Measurements from ENCODE around the gene GALK2. TPM values are rescaled to one million over a fixed set of nuclear protein-coding genes. Genes with fewer than 3 reads are reported as not detected.

Gene GALK2
- total and polyA plus RNA-seq, 2 of the 8 experiments (the other 6 are each of a cell fraction or from before 2014, with no cell fraction given): 8.7 to 16.1 TPM

GRCh38 chr15:49178497-49178896, 8.4 kb downstream of the GALK2 start:
- Histone ChIP-seq H4K8ac (ENCODE audit: extremely low read depth, insufficient read depth, low read length) (no peak overlapping the region), H3K14ac (ENCODE audit: insufficient read length) (no peak overlapping the region), H3K56ac (replicated peaks; ENCODE audit: insufficient read length, low read depth, low read length) (no peak overlapping the region), H3K79me1 (ENCODE audit: low read depth, low read length) (peaks cover 3% of the 10 kb centered on the region; the same call in 1 of the 2 replicates), H4K5ac (ENCODE audit: insufficient read length, low read depth, low read length) (no peak overlapping the region), H2BK20ac (ENCODE audit: low read length) (no peak overlapping the region), H3K4ac (replicated peaks; ENCODE audit: insufficient read length, low read depth, low read length) (no peak overlapping the region), H3K36me3 (ENCODE audit: control insufficient read depth in 2 of 4, insufficient read depth in 4 of 4, low read length in 3 of 4) (no peaks in the 10 kb centered on the region; a peak in 1 of 8 replicates), H3K79me2 (ENCODE audit: control insufficient read depth in 1 of 2, insufficient read depth in 2 of 2, low read length in 2 of 2) (0 out of 4 replicates have a peak, but pooled peaks cover 0 to 5% of the 10 kb centered on the region in 2 experiments), H3K23me2 (ENCODE audit: low read depth, low read length) (no peaks in the 10 kb centered on the region), H3K18ac (ENCODE audit: extremely low read depth, low read length) (no peak overlapping the region), H3K27ac (ENCODE audit: low read depth, low read length) (no peak overlapping the region), H2BK15ac (ENCODE audit: low read length) (no peak overlapping the region), H3K9ac (replicated peaks in 1 of 4; ENCODE audit: extremely low read depth in 1 of 4, low read depth in 3 of 4, low read length in 3 of 4) (peak overlapping the region in 1 of 4 experiments; percentile 34; a peak in 1 of 7 replicates), H3K23ac (ENCODE audit: insufficient read length) (no peak overlapping the region), H3K4me2 (ENCODE audit: insufficient read depth in 1 of 2, low read depth in 2 of 2, low read length in 2 of 2) (no peak overlapping the region), H2AFZ (ENCODE audit: low read length) (no peak overlapping the region), H3K4me3 (ENCODE audit: extremely low read depth in 1 of 4, insufficient read depth in 2 of 4, low read depth in 3 of 4, low read length in 4 of 4) (no peak overlapping the region), H2BK5ac (ENCODE audit: low read depth, low read length) (no peak overlapping the region), H3K27me3 (replicated peaks in 1 of 4; ENCODE audit: control insufficient read depth in 3 of 4, extremely low read depth in 1 of 4, insufficient read depth in 3 of 4, low read length in 3 of 4) (no peaks in the 10 kb centered on the region; a peak in 1 of 7 replicates), H2BK120ac (replicated peaks; ENCODE audit: low read depth, low read length) (no peak overlapping the region), H2AK5ac (ENCODE audit: low read depth, low read length) (no peak overlapping the region), H3K4me1 (replicated peaks in 1 of 4; ENCODE audit: control insufficient read depth in 3 of 4, insufficient read depth in 4 of 4, low read length in 3 of 4) (peaks cover 0 to 4% (median 0%) of the 10 kb centered on the region in 4 experiments; a peak in 2 of 7 replicates), H3K9me3 (ENCODE audit: insufficient read depth in 2 of 2, low read depth in 1 of 2, low read length in 1 of 2) (peaks cover 3 to 4% of the 10 kb centered on the region in 2 experiments; a peak in 1 of 4 replicates), H2BK12ac (ENCODE audit: low read depth, low read length) (no peak overlapping the region), H4K20me1 (replicated peaks in 1 of 2; ENCODE audit: control insufficient read depth in 1 of 2, insufficient read depth in 2 of 2, low read length in 2 of 2) (no peaks in the 10 kb centered on the region), H4K91ac (replicated peaks; ENCODE audit: insufficient read length, low read length) (no peak overlapping the region)
- WGBS, 2 experiments (ENCODE audit: extremely low coverage in 1 of 2, insufficient coverage in 1 of 2, insufficient read length in 1 of 2, insufficient replicate concordance in 2 of 2, low coverage in 1 of 2, low lambda C conversion rate in 2 of 2, missing lambda C conversion rate in 1 of 2): 94% methylated on average over 7 of the region's 7 CpGs; no CpG with 5 or more reads in 1 of the 2 experiments
- CTCF ChIA-PET (ENCODE audit: partially characterized antibody): interaction anchor here (1.1 kb wide), 1 partner anchor 244 kb away, joined by 3 read pairs; the partner anchor contains the start of gene FGF7
- no peak for FAIRE-seq
- DNase-seq (ENCODE audit: low read depth in 1 of 2, low spot score in 2 of 2): no peak
- POLR2A ChIA-PET (ENCODE audit: partially characterized antibody): interaction anchor here (2.4 kb wide), 1 partner anchor 8 kb away, joined by 11 read pairs; the partner anchor contains the start of gene GALK2
- no peak for TF ChIP-seq SAP30 (IDR thresholded peaks at IDR 0.05; ENCODE audit: insufficient read depth, insufficient replicate concordance, low read length)
- no peak for TF ChIP-seq SIN3A (conservative IDR thresholded peaks at IDR 0.05 in 1 of 2, IDR thresholded peaks at IDR 0.05 in 1 of 2; ENCODE audit: low read depth in 1 of 2, low read length in 2 of 2)
- TF ChIP-seq POLR2A (IDR thresholded peaks at IDR 0.05; ENCODE audit: control extremely low read depth in 1 of 2, low read depth in 2 of 2, low read length in 2 of 2): no peak
- TF ChIP-seq BRCA1 (IDR thresholded peaks at IDR 0.05; ENCODE audit: low read depth, low read length): no peak
- no peak for TF ChIP-seq TBP (IDR thresholded peaks at IDR 0.05; ENCODE audit: low read depth, low read length)
- no peak for TF ChIP-seq TAF1 (IDR thresholded peaks at IDR 0.05; ENCODE audit: low read depth, low read length)
- no peak for TF ChIP-seq KDM4A (IDR thresholded peaks at IDR 0.05; ENCODE audit: low read depth, low read length, severe bottlenecking)
- TF ChIP-seq YY1 (IDR thresholded peaks at IDR 0.05; ENCODE audit: low read depth, low read length): no peak
- no peak for TF ChIP-seq ATF2 (IDR thresholded peaks at IDR 0.05; ENCODE audit: low read length)
- TF ChIP-seq CBX5 (IDR thresholded peaks at IDR 0.05; ENCODE audit: low read depth, low read length): no peak
- no peak for TF ChIP-seq SP2 (IDR thresholded peaks at IDR 0.05; ENCODE audit: low read length)
- TF ChIP-seq EGR1 (IDR thresholded peaks at IDR 0.05; ENCODE audit: borderline replicate concordance, low read depth, low read length): no peak

Data from H1 (cell line).